Activated naive CD4-positive, alpha-beta T cell treated with anti-CD3 and anti-CD28 coated beads for 36 hours (primary cell): Measurements from ENCODE around the gene ANTXR1. TPM values are rescaled to one million over a fixed set of nuclear protein-coding genes. Genes with fewer than 3 reads are reported as not detected.

Experiments
- CTCF ChIA-PET: fragments of 350-600 bp; sonication (Branson Sonifier 250); formaldehyde crosslinking; loops from one replicate; lab custom pipeline; 2021; ENCODE audit warnings: antibody characterized with exemption; lab: Charles Lee
- DNase-seq: peaks from one replicate; pipeline ENCODE4 v3.0.0-alpha.2; 2020
- H3K27ac Mint-ChIP-seq: one replicate; pipeline ENCODE4 v1.8.0; 2021; ENCODE audit warnings: mild to moderate bottlenecking, mixed read lengths
- H3K27me3 Mint-ChIP-seq: one replicate; pipeline ENCODE4 v1.8.0; 2021; ENCODE audit warnings: low read depth, mixed read lengths
- H3K36me3 Mint-ChIP-seq: one replicate; pipeline ENCODE4 v1.8.0; 2021; ENCODE audit warnings: low read depth, mixed read lengths
- H3K4me1 Mint-ChIP-seq: one replicate; pipeline ENCODE4 v1.8.0; 2021; ENCODE audit warnings: low read depth, mixed read lengths
- H3K4me3 Mint-ChIP-seq: one replicate; pipeline ENCODE4 v1.8.0; 2021; ENCODE audit warnings: mild to moderate bottlenecking, moderate library complexity, mixed read lengths
- H3K9me3 Mint-ChIP-seq: one replicate; pipeline ENCODE4 v1.8.0; 2021; ENCODE audit warnings: mixed read lengths
- intact Hi-C: fragments of 100-400 bp; cut with micrococcal nuclease; formaldehyde crosslinking; loops from one replicate; pipeline ENCODE4 v1.15.1; 2023
- total RNA-seq, 2 experiments: library from RNA; stranded (reverse); gene quantifications; one replicate each; pipeline ENCODE4 v1.2.3, GENCODE V29; 2021

ANTXR1 gene
- total RNA-seq = under 1 TPM in 1 of 2 experiments, not detected in 1; 0.17 TPM

DNA sequence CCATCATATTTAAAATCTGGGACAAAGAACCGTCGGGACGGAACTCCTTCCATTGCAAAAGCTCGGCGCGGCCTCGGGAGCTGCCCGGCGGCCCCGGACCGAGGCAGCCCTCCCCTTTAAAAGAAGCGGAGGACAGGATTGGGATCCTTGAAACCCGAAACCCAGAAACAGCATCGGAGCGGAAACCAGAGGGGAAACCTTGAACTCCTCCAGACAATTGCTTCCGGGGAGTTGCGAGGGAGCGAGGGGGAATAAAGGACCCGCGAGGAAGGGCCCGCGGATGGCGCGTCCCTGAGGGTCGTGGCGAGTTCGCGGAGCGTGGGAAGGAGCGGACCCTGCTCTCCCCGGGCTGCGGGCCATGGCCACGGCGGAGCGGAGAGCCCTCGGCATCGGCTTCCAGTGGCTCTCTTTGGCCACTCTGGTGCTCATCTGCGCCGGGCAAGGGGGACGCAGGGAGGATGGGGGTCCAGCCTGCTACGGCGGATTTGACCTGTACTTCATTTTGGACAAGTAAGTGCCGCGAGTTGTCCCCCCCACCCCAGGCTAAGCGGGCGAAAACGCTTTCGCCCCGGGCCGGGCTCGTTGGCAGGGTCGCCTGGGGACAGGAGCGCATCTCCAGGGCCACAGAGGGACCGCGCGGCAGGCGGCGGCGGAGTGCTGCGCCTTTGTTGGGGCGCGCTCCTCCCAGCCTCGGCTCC is at the start of gene ANTXR1:
TSS of gene ANTXR1 (plus strand) at position 38 of the 698 bp plus-strand sequence. CDS start at position 359, 321 bp downstream.
- H3K9me3 Mint-ChIP-seq = no peaks in the 10 kb centered on the region
- H3K4me3 Mint-ChIP-seq = peak within 1 kb of the TSS; percentile 68
- H3K4me1 Mint-ChIP-seq = peaks cover 10% of the 10 kb centered on the region
- peak; percentile 17 for DNase-seq
- intact Hi-C loops = loop anchor here (1.0 to 5.0 kb wide), 2 partner anchors 71 to 294 kb away; no protein-coding TSS in a partner anchor
- CTCF ChIA-PET = interaction anchor here (0.6 to 1.0 kb wide), 5 partner anchors 35 to 192 kb away, joined by 3 to 4 read pairs (median 3); no protein-coding TSS in a partner anchor
- H3K27me3 Mint-ChIP-seq = peaks cover 33% of the 10 kb centered on the region
- H3K27ac Mint-ChIP-seq = no peak within 1 kb of the TSS
- no peaks in the 10 kb centered on the region for H3K36me3 Mint-ChIP-seq

DNA sequence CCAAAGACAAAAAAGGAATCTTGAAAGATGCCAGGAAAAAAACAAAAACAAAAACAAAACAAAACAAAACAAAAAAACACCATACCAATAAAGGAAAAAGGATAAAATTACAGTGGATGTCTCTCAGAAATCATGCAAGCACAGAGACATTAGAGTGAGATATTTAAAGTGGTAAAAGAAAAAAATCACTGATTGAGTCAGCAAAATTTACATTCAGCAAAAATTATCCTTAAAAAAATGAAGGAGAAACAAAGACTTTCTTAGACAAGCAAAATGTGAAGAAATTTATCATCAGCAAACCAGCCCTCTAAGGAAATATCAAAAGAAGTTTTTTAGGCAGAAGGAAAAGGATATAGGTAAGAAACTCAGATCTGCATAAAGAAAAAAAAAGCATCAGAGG is 48.7 kb upstream of the ANTXR1 start:
- Mint-ChIP-seq H3K4me3 (no peak overlapping the region), H3K27me3 (peaks cover 7% of the 10 kb centered on the region), H3K36me3 (no peaks in the 10 kb centered on the region), H3K9me3 (no peaks in the 10 kb centered on the region), H3K4me1 (no peaks in the 10 kb centered on the region), H3K27ac (no peak overlapping the region)
- DNase-seq = no peak
- CTCF ChIA-PET = no interaction called here
- intact Hi-C loops = no loop called here

DNA sequence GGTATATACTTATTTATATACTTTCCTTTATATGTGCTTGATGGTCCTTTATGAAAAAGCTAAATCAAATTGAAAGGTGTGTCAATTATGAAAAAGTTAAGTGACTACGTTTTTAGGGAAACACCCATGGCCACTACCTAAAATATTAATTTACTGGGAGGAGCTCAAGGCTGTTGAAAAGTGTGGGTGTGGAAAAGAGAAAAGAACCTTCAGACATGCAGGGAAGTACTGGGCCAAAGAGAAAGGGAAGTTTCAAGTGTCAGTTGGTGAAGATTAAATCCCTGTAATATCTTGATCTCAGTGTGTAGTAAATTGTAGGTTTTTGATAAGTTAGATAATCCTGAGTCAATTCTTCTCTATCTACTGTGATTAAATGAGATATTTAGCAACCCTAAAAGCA is 44.8 kb upstream of the ANTXR1 start:
- Mint-ChIP-seq H3K36me3 (no peaks in the 10 kb centered on the region), H3K27me3 (peaks cover 7% of the 10 kb centered on the region), H3K27ac (no peak overlapping the region), H3K4me3 (no peak overlapping the region), H3K4me1 (no peaks in the 10 kb centered on the region), H3K9me3 (no peaks in the 10 kb centered on the region)
- intact Hi-C loops = no loop called here
- CTCF ChIA-PET = interaction anchor here (1.0 to 1.2 kb wide), 2 partner anchors 24 to 25 kb away, joined by 3 read pairs; no protein-coding TSS in a partner anchor
- no peak for DNase-seq

DNA sequence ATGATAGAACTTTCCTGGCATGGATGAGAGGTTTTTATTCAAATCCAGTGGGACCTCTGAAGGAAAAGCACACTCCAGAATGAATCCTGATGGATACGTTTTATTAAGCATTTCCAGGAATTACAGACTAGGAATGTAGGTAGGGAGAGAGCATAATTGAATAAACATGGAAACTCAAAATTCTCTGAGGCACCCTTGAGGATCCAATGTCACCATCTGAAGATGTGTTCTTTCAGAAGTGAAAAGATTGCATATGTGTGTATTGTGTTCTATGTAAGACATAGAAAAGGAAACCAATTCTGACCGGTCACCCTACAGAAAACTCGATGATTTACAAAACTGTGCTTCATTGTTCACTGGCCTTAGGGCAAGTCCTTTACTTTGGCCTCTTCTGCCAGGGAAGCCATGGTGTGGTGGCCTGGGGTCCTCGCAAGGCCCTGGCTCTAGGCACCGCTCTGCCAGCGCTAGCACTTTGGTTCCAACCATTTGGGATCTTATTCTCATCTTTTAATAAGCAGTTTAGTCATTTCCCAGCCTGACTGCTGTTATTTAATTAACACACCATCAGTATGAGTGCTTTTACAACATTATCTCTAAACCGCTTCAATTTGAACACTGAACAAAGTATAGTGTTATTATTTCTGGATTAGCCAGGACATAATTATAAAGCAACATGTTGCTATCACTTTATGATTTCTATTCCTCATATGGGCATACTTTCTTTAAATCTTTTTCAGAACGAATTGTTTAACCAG is 43.1 kb upstream of the ANTXR1 start:
- no peaks in the 10 kb centered on the region for H3K9me3 Mint-ChIP-seq
- H3K4me1 Mint-ChIP-seq = no peaks in the 10 kb centered on the region
- no peak overlapping the region for H3K27ac Mint-ChIP-seq
- H3K27me3 Mint-ChIP-seq = peaks cover 4% of the 10 kb centered on the region
- no peak for DNase-seq
- no peaks in the 10 kb centered on the region for H3K36me3 Mint-ChIP-seq
- CTCF ChIA-PET = no interaction called here
- H3K4me3 Mint-ChIP-seq = no peak overlapping the region
- intact Hi-C loops = no loop called here

DNA sequence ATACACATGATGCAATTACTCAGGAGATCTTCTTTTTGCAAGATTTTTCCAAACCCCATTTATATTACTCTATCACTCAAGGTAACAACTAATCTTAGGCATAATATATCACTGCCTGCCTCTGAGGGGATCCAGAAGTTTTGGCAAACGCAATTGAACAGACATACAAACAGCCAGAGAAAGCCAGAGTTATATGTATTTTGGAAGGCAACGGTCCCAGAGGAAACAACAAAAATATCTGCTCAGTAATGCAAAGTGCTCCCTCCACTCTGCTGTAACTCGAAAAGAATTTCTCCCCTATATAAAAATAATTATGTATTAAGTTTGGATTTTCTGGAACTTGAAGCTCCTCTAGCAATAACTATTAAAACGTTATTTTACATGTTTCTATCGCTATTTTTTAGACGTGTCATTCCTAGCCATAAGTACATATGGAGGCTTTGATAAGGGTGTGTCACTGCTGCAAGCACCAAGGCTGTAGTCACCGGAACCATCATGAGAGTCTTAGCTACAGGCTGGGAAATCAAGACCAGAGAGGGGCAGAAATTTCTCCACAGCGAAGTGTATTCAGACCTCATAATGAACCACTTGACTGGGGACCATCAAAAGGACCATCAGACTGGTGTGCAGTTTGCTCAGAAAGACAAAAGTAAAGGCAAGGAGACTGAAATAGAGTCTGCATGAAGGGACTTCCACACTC is 42.3 kb upstream of the ANTXR1 start:
- Mint-ChIP-seq H3K4me1 (no peaks in the 10 kb centered on the region), H3K4me3 (no peak overlapping the region), H3K27ac (no peak overlapping the region), H3K36me3 (no peaks in the 10 kb centered on the region), H3K27me3 (peaks cover 3% of the 10 kb centered on the region), H3K9me3 (no peaks in the 10 kb centered on the region)
- CTCF ChIA-PET = no interaction called here
- intact Hi-C loops = no loop called here
- no peak for DNase-seq

DNA sequence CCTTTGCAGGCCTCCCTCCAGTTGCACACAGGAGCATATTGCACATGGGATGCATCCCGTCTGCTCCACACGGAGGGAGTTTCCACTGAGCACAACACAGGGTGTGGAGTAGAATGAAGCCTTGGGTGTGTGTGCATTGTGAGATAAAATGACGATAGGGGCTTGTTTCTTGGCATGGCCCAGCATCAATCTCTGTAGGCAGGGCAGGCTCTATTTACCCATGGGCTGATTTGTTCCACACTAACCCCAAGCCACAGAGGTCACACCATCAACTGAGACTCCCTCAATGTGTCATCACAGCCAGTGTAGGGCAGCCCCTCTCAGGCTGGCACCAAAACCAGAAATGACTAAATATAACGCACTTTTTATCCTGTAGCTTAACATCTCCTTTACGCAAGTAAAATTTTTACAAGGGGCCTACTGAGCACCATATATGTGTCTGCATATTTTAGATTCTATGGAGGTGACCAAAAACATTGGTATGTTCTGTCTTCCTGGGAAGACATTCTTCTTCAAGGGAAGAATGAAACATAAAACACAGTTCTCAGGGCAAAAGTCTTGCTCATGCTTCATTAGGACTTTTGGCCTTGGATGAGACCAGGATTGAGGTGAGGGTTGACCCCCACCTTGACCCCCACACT is 41.3 kb upstream of the ANTXR1 start:
- Mint-ChIP-seq H3K4me3 (no peak overlapping the region), H3K27ac (no peak overlapping the region), H3K9me3 (no peaks in the 10 kb centered on the region), H3K36me3 (no peaks in the 10 kb centered on the region), H3K4me1 (no peaks in the 10 kb centered on the region), H3K27me3 (peaks cover 3% of the 10 kb centered on the region)
- intact Hi-C loops = no loop called here
- peak; percentile 8 for DNase-seq
- CTCF ChIA-PET = no interaction called here

DNA sequence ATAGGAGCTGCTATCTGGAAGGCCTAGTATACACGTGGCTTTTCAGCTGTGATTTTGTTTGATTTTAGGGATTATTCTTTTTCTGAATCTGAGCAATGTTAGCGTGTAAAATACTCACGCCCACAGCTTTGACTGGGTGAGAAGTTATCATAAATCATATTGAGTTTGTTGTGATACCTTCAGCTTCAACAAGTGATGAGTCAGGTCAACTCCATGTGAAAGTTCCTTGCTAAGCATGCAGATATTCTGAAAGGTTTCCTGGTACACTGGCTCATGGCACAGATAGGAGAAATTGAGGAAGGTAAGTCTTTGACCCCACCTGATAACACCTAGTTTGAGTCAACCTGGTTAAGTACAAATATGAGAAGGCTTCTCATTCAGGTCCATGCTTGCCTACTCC is 38.7 kb upstream of the ANTXR1 start, which contains the start of gene GKN1:
TSS of gene GKN1 (plus strand) at position 386 of the 400 bp plus-strand sequence. CDS start 42 bp downstream, outside the sequence.
- H3K27me3 Mint-ChIP-seq = peaks cover 16% of the 10 kb centered on the region
- CTCF ChIA-PET = no interaction called here
- H3K9me3 Mint-ChIP-seq = no peaks in the 10 kb centered on the region
- no peak within 1 kb of the TSS for H3K27ac Mint-ChIP-seq
- no peak within 1 kb of the TSS for H3K4me3 Mint-ChIP-seq
- no peak for DNase-seq
- no peaks in the 10 kb centered on the region for H3K4me1 Mint-ChIP-seq
- intact Hi-C loops = no loop called here
- no peaks in the 10 kb centered on the region for H3K36me3 Mint-ChIP-seq

DNA sequence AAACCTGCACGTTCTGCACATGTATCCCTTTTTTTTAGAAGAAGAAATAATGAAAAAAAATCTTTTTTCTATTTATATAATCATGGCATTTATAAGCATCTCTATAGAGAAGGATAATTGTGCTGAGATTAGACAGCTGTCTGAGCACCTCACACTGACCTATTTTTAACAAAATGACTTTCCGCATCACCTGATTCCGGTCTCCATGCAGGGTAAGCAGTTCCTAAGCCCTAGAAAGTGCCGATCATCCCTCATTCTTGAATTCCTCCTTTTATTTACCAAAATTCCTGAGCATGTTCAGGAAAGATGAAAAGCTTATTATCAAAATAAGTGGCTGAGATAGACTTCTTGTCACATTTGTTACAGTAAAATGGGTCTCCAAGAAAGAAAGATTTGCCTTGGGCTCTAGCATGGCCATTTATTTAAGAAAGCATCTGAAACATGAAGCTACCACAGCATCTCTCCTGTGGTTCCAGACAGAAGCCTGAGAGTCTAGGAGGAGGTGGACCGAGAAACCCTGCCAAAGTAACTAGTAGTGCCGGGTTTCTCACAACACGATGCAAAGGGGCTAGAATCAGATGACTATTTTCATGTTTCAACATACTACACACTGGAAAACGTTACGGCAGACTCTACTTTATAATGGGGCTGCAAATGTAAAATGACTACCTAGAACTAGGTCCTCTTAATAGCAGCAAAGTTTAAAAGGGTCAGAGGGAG is 37.9 kb upstream of the ANTXR1 start:
- CTCF ChIA-PET = interaction anchor here (1.0 kb wide), 1 partner anchor 38 kb away, joined by 4 read pairs; no protein-coding TSS in a partner anchor
- no peak for DNase-seq
- Mint-ChIP-seq H3K27me3 (peaks cover 22% of the 10 kb centered on the region), H3K27ac (no peak overlapping the region), H3K4me1 (no peaks in the 10 kb centered on the region), H3K36me3 (no peaks in the 10 kb centered on the region), H3K4me3 (no peak overlapping the region), H3K9me3 (no peaks in the 10 kb centered on the region)
- intact Hi-C loops = no loop called here

DNA sequence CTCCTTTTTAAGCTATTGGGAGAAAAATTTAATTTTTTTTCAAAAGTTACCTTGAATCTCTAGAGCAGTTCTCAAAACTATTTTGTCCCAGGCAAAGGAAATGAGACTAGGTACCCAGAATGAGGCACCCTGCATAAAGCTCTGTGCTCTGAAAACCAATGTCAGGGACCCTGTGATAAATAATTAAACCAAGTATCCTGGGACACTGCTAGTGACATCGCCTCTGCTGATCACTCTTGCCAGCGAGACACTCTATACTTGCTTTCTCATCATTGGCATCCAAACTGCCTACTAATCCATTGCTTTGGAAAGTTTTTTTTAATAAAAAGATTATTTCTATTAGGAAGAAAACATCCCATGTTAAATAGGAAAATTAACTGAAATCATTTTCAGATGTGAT is 37.1 kb upstream of the ANTXR1 start:
- no peaks in the 10 kb centered on the region for H3K4me1 Mint-ChIP-seq
- no peak overlapping the region for H3K27ac Mint-ChIP-seq
- no peak overlapping the region for H3K4me3 Mint-ChIP-seq
- H3K27me3 Mint-ChIP-seq = peaks cover 22% of the 10 kb centered on the region
- H3K36me3 Mint-ChIP-seq = no peaks in the 10 kb centered on the region
- CTCF ChIA-PET = interaction anchor here (1.0 kb wide), 1 partner anchor 38 kb away, joined by 4 read pairs; no protein-coding TSS in a partner anchor
- intact Hi-C loops = no loop called here
- DNase-seq = no peak
- H3K9me3 Mint-ChIP-seq = no peaks in the 10 kb centered on the region

DNA sequence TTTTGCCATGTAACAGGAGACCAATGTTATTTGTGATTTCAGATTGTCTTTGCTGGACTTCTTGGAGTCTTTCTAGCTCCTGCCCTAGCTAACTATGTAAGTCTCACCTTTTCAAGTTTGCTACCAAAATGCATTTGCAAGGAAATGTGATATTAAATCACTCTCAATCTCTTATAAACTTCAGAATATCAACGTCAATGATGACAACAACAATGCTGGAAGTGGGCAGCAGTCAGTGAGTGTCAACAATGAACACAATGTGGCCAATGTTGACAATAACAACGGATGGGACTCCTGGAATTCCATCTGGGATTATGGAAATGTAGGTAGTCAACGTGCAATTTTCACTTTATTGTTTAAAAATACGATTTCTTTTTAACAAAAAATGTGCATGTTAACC is 35.5 kb upstream of the ANTXR1 start:
- no peaks in the 10 kb centered on the region for H3K4me1 Mint-ChIP-seq
- DNase-seq = no peak
- H3K27me3 Mint-ChIP-seq = peaks cover 29% of the 10 kb centered on the region
- no peak overlapping the region for H3K27ac Mint-ChIP-seq
- H3K4me3 Mint-ChIP-seq = no peak overlapping the region
- CTCF ChIA-PET = no interaction called here
- no peaks in the 10 kb centered on the region for H3K36me3 Mint-ChIP-seq
- intact Hi-C loops = no loop called here
- no peaks in the 10 kb centered on the region for H3K9me3 Mint-ChIP-seq

DNA sequence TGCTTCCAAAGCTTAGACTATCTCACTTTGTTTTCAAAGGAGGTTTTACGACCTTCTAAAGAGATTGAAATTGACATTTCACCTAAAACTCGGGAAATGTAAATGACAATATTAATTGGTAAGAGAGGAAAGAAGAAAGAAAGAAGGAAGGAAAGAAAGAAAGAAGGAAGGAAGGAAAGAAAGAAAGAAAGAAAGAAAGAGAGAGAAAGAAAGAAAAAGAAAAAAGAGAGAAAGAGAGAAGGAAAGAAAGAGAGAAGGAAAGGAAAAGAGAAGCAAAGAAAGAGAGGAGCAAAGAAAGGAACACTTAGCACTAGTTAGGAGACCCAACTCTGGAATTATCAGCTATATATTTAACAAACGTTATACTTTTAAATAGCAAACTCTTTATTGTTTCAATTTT is 34.9 kb upstream of the ANTXR1 start:
- intact Hi-C loops = no loop called here
- Mint-ChIP-seq H3K4me1 (no peaks in the 10 kb centered on the region), H3K4me3 (no peak overlapping the region), H3K27me3 (peaks cover 29% of the 10 kb centered on the region), H3K9me3 (no peaks in the 10 kb centered on the region), H3K36me3 (no peaks in the 10 kb centered on the region), H3K27ac (no peak overlapping the region)
- CTCF ChIA-PET = interaction anchor here (0.6 kb wide), 1 partner anchor 35 kb away, joined by 3 read pairs; the partner anchor contains the start of gene ANTXR1
- DNase-seq = no peak
